Measurements from ENCODE around the gene NDUFS3.
A peak's percentile ranks its signal among the peaks of the same experiment; 100 is the strongest.

NDUFS3 gene

DNA sequence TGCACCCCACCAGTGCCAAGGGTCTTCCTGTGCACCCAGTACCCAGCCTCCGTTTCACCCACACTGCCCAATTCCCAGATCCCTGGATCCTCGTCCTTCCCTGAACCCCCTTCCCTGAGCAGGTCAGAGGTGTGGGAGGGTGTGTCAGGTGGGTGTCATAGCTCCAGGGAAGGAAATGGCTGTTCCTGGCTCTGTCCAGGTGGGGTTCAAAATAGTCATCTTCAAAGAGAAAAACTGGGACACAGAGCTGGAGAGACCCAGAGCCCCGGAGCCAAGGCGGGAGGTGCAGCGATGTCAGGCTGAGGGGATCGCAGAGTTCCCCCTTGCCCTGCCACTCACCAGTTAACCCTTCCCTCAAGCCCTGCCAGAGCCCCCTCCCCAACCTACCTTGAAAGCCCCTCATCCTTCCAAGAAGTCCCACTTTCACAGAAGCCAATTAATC lies 14.6 kb downstream of the NDUFS3 start:
- TF ChIP-seq SUZ12 (IDR thresholded peaks at IDR 0.05; ENCODE audit: extremely low read depth, insufficient read depth, insufficient read length) (no peak), YY1 (IDR thresholded peaks at IDR 0.05; ENCODE audit: insufficient read depth, insufficient read length) (no peak), ZNF274 (IDR thresholded peaks at IDR 0.05; ENCODE audit: low read depth, low read length) (no peak)
- Histone ChIP-seq H3K4me1 (ENCODE audit: insufficient read depth, insufficient read length) (peaks cover 12% of the 10 kb centered on the region), H3K27me3 (ENCODE audit: insufficient read depth, insufficient read length) (peaks cover 45% of the 10 kb centered on the region), H3K9ac (ENCODE audit: insufficient read length, low read depth) (peak overlapping the region; percentile 53), H3K4me3 (ENCODE audit: insufficient read length, low read depth) (peak overlapping the region; percentile 42), H3K9me3 (ENCODE audit: insufficient read depth, low read length) (no peaks in the 10 kb centered on the region), H3K36me3 (ENCODE audit: insufficient read depth, insufficient read length, low read length) (no peaks in the 10 kb centered on the region)
- no peak for DNase-seq (ENCODE audit: low read depth, low spot score)

DNA sequence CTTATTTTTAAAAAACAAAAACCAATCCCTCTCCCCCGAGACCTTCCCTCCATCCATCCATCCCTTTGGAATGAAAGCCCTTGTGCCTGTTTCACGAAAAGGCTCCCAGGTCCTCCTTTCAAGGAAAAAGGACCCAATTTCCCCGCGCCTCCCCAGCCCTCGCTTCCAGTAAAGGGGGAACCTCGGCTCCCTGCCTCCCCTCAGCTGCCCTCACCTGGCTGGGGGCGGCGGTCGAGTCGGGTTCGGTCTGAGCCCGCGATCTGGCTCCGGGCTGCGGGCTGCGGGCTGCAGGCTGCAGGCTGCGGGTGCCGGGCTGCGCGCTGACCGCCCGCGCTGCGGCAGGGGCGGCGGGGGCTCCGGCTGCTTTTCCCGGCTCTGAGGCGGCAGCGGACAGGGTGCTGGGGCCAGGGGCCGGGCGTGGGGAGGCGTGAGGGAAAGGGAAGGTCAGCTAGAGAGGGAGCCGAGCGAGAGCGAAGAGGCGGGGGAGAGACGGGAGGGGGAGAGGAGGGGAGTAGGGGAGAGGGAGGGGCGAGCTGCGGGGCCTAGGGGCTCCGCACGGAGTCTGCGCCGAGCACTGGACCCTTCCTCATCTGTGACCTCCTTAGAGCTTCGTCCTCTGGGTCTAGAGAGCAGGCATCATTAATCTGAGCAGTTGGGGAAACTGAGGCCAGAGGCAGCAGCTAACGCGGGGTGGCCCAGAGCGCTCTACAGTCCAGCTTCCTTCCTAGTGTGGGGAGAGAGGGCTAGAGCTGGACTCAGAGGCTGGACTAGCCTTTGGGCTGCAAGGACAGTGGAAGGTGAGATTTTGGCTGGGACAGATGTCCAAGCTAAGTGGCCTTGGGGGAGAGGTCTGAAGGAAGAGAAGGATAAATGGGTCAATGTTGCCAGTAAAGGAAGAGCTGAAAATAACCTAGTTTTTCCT lies 15.3 kb downstream of the NDUFS3 start, which contains the start of gene C1QTNF4:
C1QTNF4 (minus strand) TSS at position 478 of the 922 bp plus-strand sequence. CDS start 3,601 bp downstream, outside the sequence.
- DNase-seq (ENCODE audit: low read depth, low spot score) = no peak
- Histone ChIP-seq H3K4me1 (ENCODE audit: insufficient read depth, insufficient read length) (peaks cover 11% of the 10 kb centered on the region), H3K36me3 (ENCODE audit: insufficient read depth, insufficient read length, low read length) (no peaks in the 10 kb centered on the region), H3K9ac (ENCODE audit: insufficient read length, low read depth) (peak within 1 kb of the TSS; percentile 53), H3K4me3 (ENCODE audit: insufficient read length, low read depth) (peak within 1 kb of the TSS; percentile 42), H3K27me3 (ENCODE audit: insufficient read depth, insufficient read length) (peaks cover 45% of the 10 kb centered on the region), H3K9me3 (ENCODE audit: insufficient read depth, low read length) (no peaks in the 10 kb centered on the region)
- no peak for TF ChIP-seq ZNF274 (IDR thresholded peaks at IDR 0.05; ENCODE audit: low read depth, low read length)
- no peak for TF ChIP-seq YY1 (IDR thresholded peaks at IDR 0.05; ENCODE audit: insufficient read depth, insufficient read length)
- TF ChIP-seq SUZ12 (IDR thresholded peaks at IDR 0.05; ENCODE audit: extremely low read depth, insufficient read depth, insufficient read length) = no peak

DNA sequence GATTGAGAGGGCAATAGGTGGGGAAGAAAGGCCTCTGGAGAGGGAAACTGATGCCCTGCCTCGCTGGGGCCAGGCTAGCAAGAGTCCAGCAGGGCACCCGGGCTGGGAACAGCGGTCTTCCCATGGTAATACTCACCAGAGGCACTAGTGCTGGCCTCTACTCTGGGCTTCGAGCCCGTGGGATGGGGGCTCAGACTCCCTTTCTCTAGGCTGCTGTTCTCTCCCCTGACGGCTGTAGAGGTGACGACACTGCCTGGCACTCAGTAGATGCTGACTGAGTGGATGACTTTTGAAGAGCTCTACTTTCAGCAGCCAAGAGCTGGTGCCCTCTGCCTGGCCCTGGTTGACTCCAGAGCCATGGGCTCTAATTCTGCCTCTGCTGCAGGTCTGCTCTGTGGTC lies 16.2 kb downstream of the NDUFS3 start:
- TF ChIP-seq SUZ12 (IDR thresholded peaks at IDR 0.05; ENCODE audit: extremely low read depth, insufficient read depth, insufficient read length) (no peak), ZNF274 (IDR thresholded peaks at IDR 0.05; ENCODE audit: low read depth, low read length) (no peak), YY1 (IDR thresholded peaks at IDR 0.05; ENCODE audit: insufficient read depth, insufficient read length) (no peak)
- Histone ChIP-seq H3K4me3 (ENCODE audit: insufficient read length, low read depth) (no peak overlapping the region), H3K9me3 (ENCODE audit: insufficient read depth, low read length) (no peaks in the 10 kb centered on the region), H3K27me3 (ENCODE audit: insufficient read depth, insufficient read length) (peaks cover 45% of the 10 kb centered on the region), H3K9ac (ENCODE audit: insufficient read length, low read depth) (no peak overlapping the region), H3K4me1 (ENCODE audit: insufficient read depth, insufficient read length) (peaks cover 13% of the 10 kb centered on the region), H3K36me3 (ENCODE audit: insufficient read depth, insufficient read length, low read length) (no peaks in the 10 kb centered on the region)
- no peak for DNase-seq (ENCODE audit: low read depth, low spot score)

DNA sequence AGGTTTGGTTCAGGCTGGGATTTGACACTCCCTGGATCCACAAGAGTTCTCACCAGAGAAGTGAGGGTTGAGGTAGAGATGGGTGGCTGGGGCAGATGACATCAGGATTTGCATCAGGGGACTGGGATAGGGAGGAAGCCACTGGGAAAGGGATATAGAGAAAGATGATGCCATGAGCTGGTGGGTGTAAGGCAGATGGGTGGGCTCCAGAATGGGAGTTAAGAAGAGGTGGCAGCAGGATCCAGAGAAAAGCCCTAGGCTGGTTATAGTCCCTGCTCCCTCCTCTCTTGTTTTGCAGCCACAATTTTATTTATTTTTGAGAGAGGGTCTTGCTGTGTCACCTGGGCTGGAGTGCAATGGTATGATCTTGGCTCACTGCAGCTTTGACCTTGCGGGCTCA lies 17.1 kb downstream of the NDUFS3 start:
- peaks cover 45% of the 10 kb centered on the region for H3K27me3 ChIP-seq (ENCODE audit: insufficient read depth, insufficient read length)
- H3K9me3 ChIP-seq (ENCODE audit: insufficient read depth, low read length) = no peaks in the 10 kb centered on the region
- H3K36me3 ChIP-seq (ENCODE audit: insufficient read depth, insufficient read length, low read length) = no peaks in the 10 kb centered on the region
- H3K4me1 ChIP-seq (ENCODE audit: insufficient read depth, insufficient read length) = peaks cover 14% of the 10 kb centered on the region
- no peak for DNase-seq (ENCODE audit: low read depth, low spot score)
- H3K9ac ChIP-seq (ENCODE audit: insufficient read length, low read depth) = no peak overlapping the region
- TF ChIP-seq YY1 (IDR thresholded peaks at IDR 0.05; ENCODE audit: insufficient read depth, insufficient read length) (no peak), ZNF274 (IDR thresholded peaks at IDR 0.05; ENCODE audit: low read depth, low read length) (no peak), SUZ12 (IDR thresholded peaks at IDR 0.05; ENCODE audit: extremely low read depth, insufficient read depth, insufficient read length) (no peak)
- no peak overlapping the region for H3K4me3 ChIP-seq (ENCODE audit: insufficient read length, low read depth)

DNA sequence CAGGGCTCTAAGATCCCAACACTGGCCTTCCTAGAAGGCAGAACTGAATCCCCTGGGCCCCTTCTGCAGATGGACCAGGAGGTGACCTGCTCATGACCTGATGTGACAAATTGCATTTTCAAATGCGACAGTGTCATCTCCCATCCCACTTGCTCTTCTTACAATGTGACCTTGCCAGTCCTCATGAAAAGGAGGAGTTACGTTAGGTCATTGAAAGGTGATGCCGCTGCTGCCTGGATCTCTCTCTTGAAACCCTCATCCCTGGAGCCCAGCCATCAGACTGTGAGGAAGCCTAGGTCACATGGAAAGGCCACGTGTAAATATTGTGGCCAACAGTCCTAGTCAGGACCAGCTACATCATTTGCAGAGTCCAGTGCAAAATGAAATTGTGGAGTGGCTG lies 21.0 kb downstream of the NDUFS3 start:
- Histone ChIP-seq H3K9ac (ENCODE audit: insufficient read length, low read depth) (no peak overlapping the region), H3K27me3 (ENCODE audit: insufficient read depth, insufficient read length) (peaks cover 12% of the 10 kb centered on the region), H3K4me3 (ENCODE audit: insufficient read length, low read depth) (no peak overlapping the region), H3K36me3 (ENCODE audit: insufficient read depth, insufficient read length, low read length) (no peaks in the 10 kb centered on the region), H3K4me1 (ENCODE audit: insufficient read depth, insufficient read length) (peaks cover 6% of the 10 kb centered on the region), H3K9me3 (ENCODE audit: insufficient read depth, low read length) (no peaks in the 10 kb centered on the region)
- DNase-seq (ENCODE audit: low read depth, low spot score) = no peak
- TF ChIP-seq YY1 (IDR thresholded peaks at IDR 0.05; ENCODE audit: insufficient read depth, insufficient read length) (no peak), ZNF274 (IDR thresholded peaks at IDR 0.05; ENCODE audit: low read depth, low read length) (no peak), SUZ12 (IDR thresholded peaks at IDR 0.05; ENCODE audit: extremely low read depth, insufficient read depth, insufficient read length) (no peak)

DNA sequence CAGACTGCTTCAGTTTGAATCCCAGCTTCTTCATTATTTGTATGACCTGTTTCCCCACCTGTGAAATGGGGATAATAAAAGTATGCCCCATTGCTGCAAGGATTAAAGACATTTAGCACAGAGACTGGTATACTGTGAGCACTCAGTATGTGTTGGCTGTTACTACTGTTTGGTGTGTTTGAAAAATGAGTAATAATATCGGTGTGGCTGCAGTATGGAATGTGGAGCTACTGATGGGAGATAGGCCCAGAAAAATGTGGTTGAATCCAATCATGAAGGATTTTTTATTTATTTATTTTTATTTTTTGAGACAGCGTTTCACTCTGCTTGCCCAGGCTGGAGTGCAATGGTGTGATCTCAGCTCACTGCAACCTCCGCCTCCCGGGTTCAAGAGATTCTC lies 24.4 kb downstream of the NDUFS3 start:
- TF ChIP-seq SUZ12 (IDR thresholded peaks at IDR 0.05; ENCODE audit: extremely low read depth, insufficient read depth, insufficient read length) (no peak), YY1 (IDR thresholded peaks at IDR 0.05; ENCODE audit: insufficient read depth, insufficient read length) (no peak), ZNF274 (IDR thresholded peaks at IDR 0.05; ENCODE audit: low read depth, low read length) (no peak)
- Histone ChIP-seq H3K36me3 (ENCODE audit: insufficient read depth, insufficient read length, low read length) (no peaks in the 10 kb centered on the region), H3K4me3 (ENCODE audit: insufficient read length, low read depth) (no peak overlapping the region), H3K9me3 (ENCODE audit: insufficient read depth, low read length) (no peaks in the 10 kb centered on the region), H3K27me3 (ENCODE audit: insufficient read depth, insufficient read length) (no peaks in the 10 kb centered on the region), H3K9ac (ENCODE audit: insufficient read length, low read depth) (no peak overlapping the region), H3K4me1 (ENCODE audit: insufficient read depth, insufficient read length) (peaks cover 6% of the 10 kb centered on the region)
- DNase-seq (ENCODE audit: low read depth, low spot score) = no peak

DNA sequence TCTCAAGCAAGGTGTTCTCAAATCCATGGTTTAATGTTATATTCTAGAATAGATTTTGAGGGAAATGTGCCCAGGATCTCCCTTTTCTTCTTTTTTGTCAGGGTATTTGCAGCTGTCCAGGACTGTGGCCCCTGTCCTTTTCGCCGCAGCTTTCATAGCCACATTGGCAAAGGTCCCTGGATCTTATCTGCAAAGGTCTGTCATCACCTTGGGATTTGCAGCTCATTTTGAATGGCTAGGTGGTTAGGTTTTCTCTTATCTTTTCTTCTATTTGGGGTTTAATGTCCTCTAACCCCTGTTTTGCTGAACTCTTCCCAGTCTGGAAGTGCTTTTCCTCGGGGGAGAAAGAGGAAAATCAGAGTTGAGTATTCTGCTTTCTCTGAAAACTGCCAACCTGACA lies 27.0 kb downstream of the NDUFS3 start:
- Histone ChIP-seq H3K27me3 (ENCODE audit: insufficient read depth, insufficient read length) (no peaks in the 10 kb centered on the region), H3K4me1 (ENCODE audit: insufficient read depth, insufficient read length) (no peaks in the 10 kb centered on the region), H3K4me3 (ENCODE audit: insufficient read length, low read depth) (no peak overlapping the region), H3K9me3 (ENCODE audit: insufficient read depth, low read length) (no peaks in the 10 kb centered on the region), H3K9ac (ENCODE audit: insufficient read length, low read depth) (no peak overlapping the region), H3K36me3 (ENCODE audit: insufficient read depth, insufficient read length, low read length) (peaks cover 3% of the 10 kb centered on the region)
- no peak for DNase-seq (ENCODE audit: low read depth, low spot score)
- no peak for TF ChIP-seq ZNF274 (IDR thresholded peaks at IDR 0.05; ENCODE audit: low read depth, low read length)
- TF ChIP-seq SUZ12 (IDR thresholded peaks at IDR 0.05; ENCODE audit: extremely low read depth, insufficient read depth, insufficient read length) = no peak
- no peak for TF ChIP-seq YY1 (IDR thresholded peaks at IDR 0.05; ENCODE audit: insufficient read depth, insufficient read length)

All from NT2/D1 (cell line).